Measurements from ENCODE around the gene ADAM11. TPM values are rescaled to one million over a fixed set of nuclear protein-coding genes. Genes with fewer than 3 reads are reported as not detected.

Gene ADAM11
- total and polyA plus RNA-seq, 2 donors, result 0.81 to 1.9 TPM

- H3K36me3 ChIP-seq (ENCODE audit: insufficient read depth), result no peaks in the 10 kb centered on the region
- H3K4me1 ChIP-seq (ENCODE audit: insufficient read depth), result no peaks in the 10 kb centered on the region
- no peak overlapping the region for H3K4me3 ChIP-seq (ENCODE audit: low read depth, low read length)
- DNase-seq (ENCODE audit: extremely low spot score), result no peak
- 32% methylated on average over 16 of the region's 16 CpGs for WGBS
- no peak overlapping the region for H3K27ac ChIP-seq (ENCODE audit: low read depth)
Measured at GRCh38 chr17:44786551-44787081, 27.8 kb downstream of the ADAM11 start.

GRCh38 chr17:44787271-44787940 is 28.6 kb downstream of the ADAM11 start:
- H3K36me3 ChIP-seq (ENCODE audit: insufficient read depth), result no peaks in the 10 kb centered on the region
- no peak overlapping the region for H3K4me3 ChIP-seq (ENCODE audit: low read depth, low read length)
- WGBS, result 68% methylated on average over 15 of the region's 15 CpGs
- H3K4me1 ChIP-seq (ENCODE audit: insufficient read depth), result no peaks in the 10 kb centered on the region
- DNase-seq (ENCODE audit: extremely low spot score), result no peak
- no peak overlapping the region for H3K27ac ChIP-seq (ENCODE audit: low read depth)

GRCh38 chr17:44788139-44788538 is 29.4 kb downstream of the ADAM11 start:
- no peak overlapping the region for H3K4me3 ChIP-seq (ENCODE audit: low read depth, low read length)
- 85% methylated on average over 7 of the region's 7 CpGs for WGBS
- no peak overlapping the region for H3K27ac ChIP-seq (ENCODE audit: low read depth)
- DNase-seq (ENCODE audit: extremely low spot score), result no peak
- H3K4me1 ChIP-seq (ENCODE audit: insufficient read depth), result no peaks in the 10 kb centered on the region
- H3K36me3 ChIP-seq (ENCODE audit: insufficient read depth), result no peaks in the 10 kb centered on the region

GRCh38 chr17:44792276-44792675 is 33.5 kb downstream of the ADAM11 start:
- H3K27ac ChIP-seq (ENCODE audit: low read depth), result no peak overlapping the region
- H3K4me3 ChIP-seq (ENCODE audit: low read depth, low read length), result no peak overlapping the region
- 92% methylated on average over 1 of the region's 1 CpG for WGBS
- no peaks in the 10 kb centered on the region for H3K36me3 ChIP-seq (ENCODE audit: insufficient read depth)
- no peak for DNase-seq (ENCODE audit: extremely low spot score)
- no peaks in the 10 kb centered on the region for H3K4me1 ChIP-seq (ENCODE audit: insufficient read depth)

- no peak for DNase-seq (ENCODE audit: extremely low spot score)
- 54% methylated on average over 18 of the region's 18 CpGs for WGBS
- Histone ChIP-seq H3K36me3 (ENCODE audit: insufficient read depth) (no peaks in the 10 kb centered on the region), H3K27ac (ENCODE audit: low read depth) (peak overlapping the region; percentile 42), H3K4me3 (ENCODE audit: low read depth, low read length) (no peak overlapping the region), H3K4me1 (ENCODE audit: insufficient read depth) (no peaks in the 10 kb centered on the region)
Measured at GRCh38 chr17:44793885-44794842, 35.4 kb downstream of the ADAM11 start.

GRCh38 chr17:44794851-44795413 is 36.1 kb downstream of the ADAM11 start:
- DNase-seq (ENCODE audit: extremely low spot score), result no peak
- peak overlapping the region; percentile 42 for H3K27ac ChIP-seq (ENCODE audit: low read depth)
- 39% methylated on average over 10 of the region's 10 CpGs for WGBS
- no peaks in the 10 kb centered on the region for H3K36me3 ChIP-seq (ENCODE audit: insufficient read depth)
- no peak overlapping the region for H3K4me3 ChIP-seq (ENCODE audit: low read depth, low read length)
- no peaks in the 10 kb centered on the region for H3K4me1 ChIP-seq (ENCODE audit: insufficient read depth)

- H3K27ac ChIP-seq (ENCODE audit: low read depth), result no peak overlapping the region
- no peak overlapping the region for H3K4me3 ChIP-seq (ENCODE audit: low read depth, low read length)
- DNase-seq (ENCODE audit: extremely low spot score), result no peak
- H3K36me3 ChIP-seq (ENCODE audit: insufficient read depth), result no peaks in the 10 kb centered on the region
- 51% methylated on average over 9 of the region's 9 CpGs for WGBS
- no peaks in the 10 kb centered on the region for H3K4me1 ChIP-seq (ENCODE audit: insufficient read depth)
Measured at GRCh38 chr17:44795421-44795820, 36.6 kb downstream of the ADAM11 start.

- no peak overlapping the region for H3K4me3 ChIP-seq (ENCODE audit: low read depth, low read length)
- H3K27ac ChIP-seq (ENCODE audit: low read depth), result no peak overlapping the region
- H3K36me3 ChIP-seq (ENCODE audit: insufficient read depth), result no peaks in the 10 kb centered on the region
- H3K4me1 ChIP-seq (ENCODE audit: insufficient read depth), result no peaks in the 10 kb centered on the region
- WGBS, result 50% methylated on average over 10 of the region's 10 CpGs
- no peak for DNase-seq (ENCODE audit: extremely low spot score)
Measured at GRCh38 chr17:44795928-44796327, 37.1 kb downstream of the ADAM11 start.

GRCh38 chr17:44796731-44797130 is 37.9 kb downstream of the ADAM11 start:
- DNase-seq (ENCODE audit: extremely low spot score), result no peak
- Histone ChIP-seq H3K27ac (ENCODE audit: low read depth) (no peak overlapping the region), H3K4me1 (ENCODE audit: insufficient read depth) (no peaks in the 10 kb centered on the region), H3K36me3 (ENCODE audit: insufficient read depth) (no peaks in the 10 kb centered on the region), H3K4me3 (ENCODE audit: low read depth, low read length) (no peak overlapping the region)
- 84% methylated on average over 9 of the region's 9 CpGs for WGBS

- 38% methylated on average over 11 of the region's 11 CpGs for WGBS
- no peaks in the 10 kb centered on the region for H3K4me1 ChIP-seq (ENCODE audit: insufficient read depth)
- no peak overlapping the region for H3K27ac ChIP-seq (ENCODE audit: low read depth)
Measured at GRCh38 chr17:44797802-44798201, 39.0 kb downstream of the ADAM11 start.

GRCh38 chr17:44798356-44798755 is 39.6 kb downstream of the ADAM11 start:
- H3K27ac ChIP-seq (ENCODE audit: low read depth), result no peak overlapping the region
- no peak for DNase-seq (ENCODE audit: extremely low spot score)

More at GRCh38 chr17:44797802-44798201, 39.0 kb downstream of the ADAM11 start:
- DNase-seq (ENCODE audit: extremely low spot score), result no peak
- Histone ChIP-seq H3K4me3 (ENCODE audit: low read depth, low read length) (no peak overlapping the region), H3K36me3 (ENCODE audit: insufficient read depth) (no peaks in the 10 kb centered on the region)

GRCh38 chr17:44801880-44802279 is 43.1 kb downstream of the ADAM11 start:
- H3K4me3 ChIP-seq (ENCODE audit: low read depth, low read length), result no peak overlapping the region
- no peak overlapping the region for H3K27ac ChIP-seq (ENCODE audit: low read depth)
- H3K4me1 ChIP-seq (ENCODE audit: insufficient read depth), result no peaks in the 10 kb centered on the region
- WGBS, result 62% methylated on average over 5 of the region's 5 CpGs
- H3K36me3 ChIP-seq (ENCODE audit: insufficient read depth), result no peaks in the 10 kb centered on the region
- DNase-seq (ENCODE audit: extremely low spot score), result no peak

More at GRCh38 chr17:44798356-44798755, 39.6 kb downstream of the ADAM11 start:
- 48% methylated on average over 2 of the region's 2 CpGs for WGBS
- Histone ChIP-seq H3K36me3 (ENCODE audit: insufficient read depth) (no peaks in the 10 kb centered on the region), H3K4me3 (ENCODE audit: low read depth, low read length) (no peak overlapping the region), H3K4me1 (ENCODE audit: insufficient read depth) (no peaks in the 10 kb centered on the region)

- no peaks in the 10 kb centered on the region for H3K36me3 ChIP-seq (ENCODE audit: insufficient read depth)
- no peak for DNase-seq (ENCODE audit: extremely low spot score)
- H3K4me3 ChIP-seq (ENCODE audit: low read depth, low read length), result no peak overlapping the region
- 47% methylated on average over 10 of the region's 10 CpGs for WGBS
- no peaks in the 10 kb centered on the region for H3K4me1 ChIP-seq (ENCODE audit: insufficient read depth)
- H3K27ac ChIP-seq (ENCODE audit: low read depth), result no peak overlapping the region
Measured at GRCh38 chr17:44804302-44805089, 45.7 kb downstream of the ADAM11 start.

Measured in urinary bladder (tissue), 4 donors.